Endothelial cell (in vitro differentiated cells): ENCODE results near the gene LMNA. TPM values are rescaled to one million over a fixed set of nuclear protein-coding genes. Genes with fewer than 3 reads are reported as not detected.

Experiments
- DNase-seq: peaks from one replicate; pipeline ENCODE4 v3.0.0; 2021; ENCODE audit warnings: low spot score
- H3K27ac Mint-ChIP-seq: one replicate; pipeline ENCODE4 v1.8.0; 2021; ENCODE audit warnings: mixed read lengths, inconsistent platforms; ENCODE audit not compliant: unreplicated experiment
- H3K27me3 Mint-ChIP-seq: one replicate; pipeline ENCODE4 v1.8.0; 2021; ENCODE audit warnings: mild to moderate bottlenecking, moderate library complexity, mixed read lengths, inconsistent platforms; ENCODE audit not compliant: unreplicated experiment
- H3K36me3 Mint-ChIP-seq: one replicate; pipeline ENCODE4 v1.8.0; 2021; ENCODE audit warnings: mild to moderate bottlenecking, low read depth, mixed read lengths, inconsistent platforms; ENCODE audit not compliant: unreplicated experiment
- H3K4me1 Mint-ChIP-seq: one replicate; pipeline ENCODE4 v1.8.0; 2021; ENCODE audit warnings: mild to moderate bottlenecking, mixed read lengths, inconsistent platforms; ENCODE audit not compliant: unreplicated experiment
- H3K4me3 Mint-ChIP-seq: one replicate; pipeline ENCODE4 v1.8.0; 2021; ENCODE audit warnings: mild to moderate bottlenecking, mixed read lengths, inconsistent platforms; ENCODE audit not compliant: unreplicated experiment
- H3K9me3 Mint-ChIP-seq: one replicate; pipeline ENCODE4 v1.8.0; 2021; ENCODE audit warnings: mixed read lengths, inconsistent platforms; ENCODE audit not compliant: unreplicated experiment
- total RNA-seq: library from RNA; stranded (reverse); fragmentation: NEBNext Ultra II Directional; extraction: Animal tissue kit (Norgen Biotek cat#: 25700); gene quantifications from one replicate; pipeline ENCODE4 v1.2.1, GENCODE V29; 2021; ENCODE audit not compliant: unreplicated experiment
- TF ChIP-seq, protein P1 (sequence below): fragments of 200-600 bp; sonication (generic); IDR thresholded peaks from one replicate; pipeline ENCODE4 v1.5.0; 2021; ENCODE audit warnings: antibody characterized with exemption; ENCODE audit not compliant: unreplicated experiment

Gene LMNA
- total RNA-seq, 1 donor from 2014 or later = 35.8 TPM

- no peak overlapping the region for H3K4me3 Mint-ChIP-seq
- TF ChIP-seq, protein P1, sequence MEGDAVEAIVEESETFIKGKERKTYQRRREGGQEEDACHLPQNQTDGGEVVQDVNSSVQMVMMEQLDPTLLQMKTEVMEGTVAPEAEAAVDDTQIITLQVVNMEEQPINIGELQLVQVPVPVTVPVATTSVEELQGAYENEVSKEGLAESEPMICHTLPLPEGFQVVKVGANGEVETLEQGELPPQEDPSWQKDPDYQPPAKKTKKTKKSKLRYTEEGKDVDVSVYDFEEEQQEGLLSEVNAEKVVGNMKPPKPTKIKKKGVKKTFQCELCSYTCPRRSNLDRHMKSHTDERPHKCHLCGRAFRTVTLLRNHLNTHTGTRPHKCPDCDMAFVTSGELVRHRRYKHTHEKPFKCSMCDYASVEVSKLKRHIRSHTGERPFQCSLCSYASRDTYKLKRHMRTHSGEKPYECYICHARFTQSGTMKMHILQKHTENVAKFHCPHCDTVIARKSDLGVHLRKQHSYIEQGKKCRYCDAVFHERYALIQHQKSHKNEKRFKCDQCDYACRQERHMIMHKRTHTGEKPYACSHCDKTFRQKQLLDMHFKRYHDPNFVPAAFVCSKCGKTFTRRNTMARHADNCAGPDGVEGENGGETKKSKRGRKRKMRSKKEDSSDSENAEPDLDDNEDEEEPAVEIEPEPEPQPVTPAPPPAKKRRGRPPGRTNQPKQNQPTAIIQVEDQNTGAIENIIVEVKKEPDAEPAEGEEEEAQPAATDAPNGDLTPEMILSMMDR = no peak
- H3K4me1 Mint-ChIP-seq = peaks cover 47% of the 10 kb centered on the region
- DNase-seq = no peak
- no peak overlapping the region for H3K27ac Mint-ChIP-seq
- no peaks in the 10 kb centered on the region for H3K9me3 Mint-ChIP-seq
- peaks cover 9% of the 10 kb centered on the region for H3K27me3 Mint-ChIP-seq
- H3K36me3 Mint-ChIP-seq = no peaks in the 10 kb centered on the region
Measured at GRCh38 chr1:156086256-156086662, 28.3 kb upstream of the LMNA start.

DNA sequence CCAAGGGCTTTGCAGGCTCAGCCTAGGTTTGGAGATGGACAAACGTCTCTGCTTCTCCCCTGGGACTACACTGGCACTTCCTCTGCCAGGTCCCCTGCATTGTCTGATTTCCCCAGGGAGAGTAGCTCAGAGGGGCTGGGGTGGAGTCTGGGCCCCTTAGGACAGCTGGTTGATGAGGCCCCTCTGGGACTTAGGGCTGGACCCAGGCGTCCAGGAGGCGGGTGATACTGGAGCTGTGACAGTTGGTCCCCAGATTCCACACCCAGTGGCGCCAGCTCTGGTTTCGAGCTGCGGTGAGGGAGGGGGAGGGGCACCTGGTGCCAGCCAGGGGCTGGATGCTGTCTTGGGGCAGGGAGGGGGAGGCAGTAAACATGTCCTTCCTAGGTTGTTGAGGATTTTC lies 24.8 kb upstream of the LMNA start:
- H3K36me3 Mint-ChIP-seq = peaks cover 12% of the 10 kb centered on the region
- no peak overlapping the region for H3K4me3 Mint-ChIP-seq
- TF ChIP-seq, protein P1 = no peak
- H3K4me1 Mint-ChIP-seq = peaks cover 32% of the 10 kb centered on the region
- H3K27ac Mint-ChIP-seq = peak overlapping the region; percentile 42
- DNase-seq = no peak
- H3K27me3 Mint-ChIP-seq = peaks cover 3% of the 10 kb centered on the region
- no peaks in the 10 kb centered on the region for H3K9me3 Mint-ChIP-seq

- DNase-seq = no peak
- no peaks in the 10 kb centered on the region for H3K9me3 Mint-ChIP-seq
- H3K27ac Mint-ChIP-seq = peak overlapping the region; percentile 86
- peak overlapping the region; percentile 70 for H3K4me3 Mint-ChIP-seq
- peaks cover 3% of the 10 kb centered on the region for H3K27me3 Mint-ChIP-seq
- TF ChIP-seq, protein P1 = no peak
- peaks cover 12% of the 10 kb centered on the region for H3K36me3 Mint-ChIP-seq
- H3K4me1 Mint-ChIP-seq = peaks cover 28% of the 10 kb centered on the region
Measured at GRCh38 chr1:156090138-156090839, 24.2 kb upstream of the LMNA start.

DNA sequence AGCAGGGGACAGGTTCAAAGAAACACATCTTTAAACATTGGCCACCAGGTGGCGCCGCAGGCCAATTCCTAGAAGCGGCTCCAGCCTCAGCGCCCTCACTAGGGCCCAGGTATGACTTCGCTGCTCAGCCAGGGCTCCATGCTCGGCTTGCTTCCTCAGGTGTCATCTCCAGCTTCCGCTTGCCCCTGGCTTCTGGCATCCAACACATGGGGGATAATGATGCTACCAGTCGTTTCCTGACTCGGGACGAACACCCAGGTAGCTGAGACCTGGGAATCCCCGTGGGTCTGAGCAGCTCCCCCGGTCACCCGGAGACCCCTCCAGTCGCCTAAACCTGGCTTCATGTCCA lies 23.7 kb upstream of the LMNA start:
- Mint-ChIP-seq H3K27ac (peak overlapping the region; percentile 86), H3K36me3 (peaks cover 13% of the 10 kb centered on the region), H3K4me1 (peaks cover 25% of the 10 kb centered on the region), H3K9me3 (no peaks in the 10 kb centered on the region), H3K4me3 (peak overlapping the region; percentile 70), H3K27me3 (peaks cover 3% of the 10 kb centered on the region)
- DNase-seq = peak; percentile 87
- TF ChIP-seq, protein P1 = peak; percentile 97

DNA sequence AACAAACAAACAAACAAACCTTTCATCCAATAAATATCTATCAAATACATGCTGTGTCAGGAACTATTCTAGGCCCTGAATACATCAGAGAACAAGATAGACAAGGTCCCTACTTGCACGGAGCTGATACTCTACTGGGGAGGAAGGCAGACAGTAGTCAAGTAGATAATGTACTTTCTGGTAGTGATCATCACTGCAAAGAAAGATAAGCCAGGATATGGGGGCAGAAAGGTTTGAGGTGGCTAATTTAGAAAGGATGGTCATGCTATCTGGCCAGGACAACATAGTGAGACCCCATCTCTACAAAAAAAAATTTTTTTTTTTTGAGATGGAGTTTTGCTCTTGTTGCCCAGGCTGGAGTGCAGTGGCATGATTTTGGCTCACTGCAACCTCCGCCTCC lies 22.9 kb upstream of the LMNA start:
- Mint-ChIP-seq H3K27me3 (peaks cover 2% of the 10 kb centered on the region), H3K4me1 (peaks cover 25% of the 10 kb centered on the region), H3K4me3 (peak overlapping the region; percentile 62), H3K36me3 (peaks cover 21% of the 10 kb centered on the region), H3K9me3 (no peaks in the 10 kb centered on the region), H3K27ac (peak overlapping the region; percentile 30)
- no peak for DNase-seq
- TF ChIP-seq, protein P1 = no peak
